Ishikawa (cell line): ENCODE data around the gene CFAP157.

Source experiments
- CREB1 ChIP-seq: IDR thresholded peaks from 2 replicates; pipeline ENCODE4 v1.6.1; 2012; ENCODE audit warnings: low read depth
- EGR1 ChIP-seq: IDR thresholded peaks from 2 replicates; pipeline ENCODE4 v1.6.1; 2012
- EP300 ChIP-seq: IDR thresholded peaks from 2 replicates; pipeline ENCODE4 v1.6.1; 2012; ENCODE audit warnings: borderline replicate concordance
- FOXM1 ChIP-seq: IDR thresholded peaks from 2 replicates; pipeline ENCODE4 v1.6.1; 2012; ENCODE audit warnings: low read depth, borderline replicate concordance
- MAX ChIP-seq: IDR thresholded peaks from 2 replicates; pipeline ENCODE4 v1.6.1; 2012
- NFIC ChIP-seq: IDR thresholded peaks from 2 replicates; pipeline ENCODE4 v1.6.1; 2012
- RAD21 ChIP-seq: IDR thresholded peaks from 2 replicates; pipeline ENCODE4 v1.6.1; 2012; ENCODE audit warnings: low read depth
- TAF1 ChIP-seq: IDR thresholded peaks from 2 replicates; pipeline ENCODE4 v1.6.1; 2012; ENCODE audit warnings: low read depth, mild to moderate bottlenecking
- TEAD4 ChIP-seq: IDR thresholded peaks from 2 replicates; pipeline ENCODE4 v1.6.1; 2012
- YY1 ChIP-seq: IDR thresholded peaks from 2 replicates; pipeline ENCODE4 v1.6.1; 2012; ENCODE audit warnings: low read depth
- ZBTB7A ChIP-seq: IDR thresholded peaks from 2 replicates; pipeline ENCODE4 v1.6.1; 2012; ENCODE audit warnings: low read depth
- TF ChIP-seq, protein P1 (sequence below): IDR thresholded peaks from 2 replicates; pipeline ENCODE4 v1.6.1; 2012
- TF ChIP-seq, protein P2 (sequence below): IDR thresholded peaks from 2 replicates; pipeline ENCODE4 v1.6.1; 2012; ENCODE audit warnings: low read depth, mild to moderate bottlenecking

GRCh38 chr9:127753622-127754021 lies 46.8 kb downstream of the CFAP157 start:
- no peak for TF ChIP-seq RAD21
- no peak for TF ChIP-seq CREB1
- TF ChIP-seq, protein P1, sequence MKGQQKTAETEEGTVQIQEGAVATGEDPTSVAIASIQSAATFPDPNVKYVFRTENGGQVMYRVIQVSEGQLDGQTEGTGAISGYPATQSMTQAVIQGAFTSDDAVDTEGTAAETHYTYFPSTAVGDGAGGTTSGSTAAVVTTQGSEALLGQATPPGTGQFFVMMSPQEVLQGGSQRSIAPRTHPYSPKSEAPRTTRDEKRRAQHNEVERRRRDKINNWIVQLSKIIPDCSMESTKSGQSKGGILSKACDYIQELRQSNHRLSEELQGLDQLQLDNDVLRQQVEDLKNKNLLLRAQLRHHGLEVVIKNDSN: no peak
- no peak for TF ChIP-seq MAX
- TF ChIP-seq NFIC: no peak
- no peak for TF ChIP-seq FOXM1
- no peak for TF ChIP-seq YY1
- TF ChIP-seq, protein P2, sequence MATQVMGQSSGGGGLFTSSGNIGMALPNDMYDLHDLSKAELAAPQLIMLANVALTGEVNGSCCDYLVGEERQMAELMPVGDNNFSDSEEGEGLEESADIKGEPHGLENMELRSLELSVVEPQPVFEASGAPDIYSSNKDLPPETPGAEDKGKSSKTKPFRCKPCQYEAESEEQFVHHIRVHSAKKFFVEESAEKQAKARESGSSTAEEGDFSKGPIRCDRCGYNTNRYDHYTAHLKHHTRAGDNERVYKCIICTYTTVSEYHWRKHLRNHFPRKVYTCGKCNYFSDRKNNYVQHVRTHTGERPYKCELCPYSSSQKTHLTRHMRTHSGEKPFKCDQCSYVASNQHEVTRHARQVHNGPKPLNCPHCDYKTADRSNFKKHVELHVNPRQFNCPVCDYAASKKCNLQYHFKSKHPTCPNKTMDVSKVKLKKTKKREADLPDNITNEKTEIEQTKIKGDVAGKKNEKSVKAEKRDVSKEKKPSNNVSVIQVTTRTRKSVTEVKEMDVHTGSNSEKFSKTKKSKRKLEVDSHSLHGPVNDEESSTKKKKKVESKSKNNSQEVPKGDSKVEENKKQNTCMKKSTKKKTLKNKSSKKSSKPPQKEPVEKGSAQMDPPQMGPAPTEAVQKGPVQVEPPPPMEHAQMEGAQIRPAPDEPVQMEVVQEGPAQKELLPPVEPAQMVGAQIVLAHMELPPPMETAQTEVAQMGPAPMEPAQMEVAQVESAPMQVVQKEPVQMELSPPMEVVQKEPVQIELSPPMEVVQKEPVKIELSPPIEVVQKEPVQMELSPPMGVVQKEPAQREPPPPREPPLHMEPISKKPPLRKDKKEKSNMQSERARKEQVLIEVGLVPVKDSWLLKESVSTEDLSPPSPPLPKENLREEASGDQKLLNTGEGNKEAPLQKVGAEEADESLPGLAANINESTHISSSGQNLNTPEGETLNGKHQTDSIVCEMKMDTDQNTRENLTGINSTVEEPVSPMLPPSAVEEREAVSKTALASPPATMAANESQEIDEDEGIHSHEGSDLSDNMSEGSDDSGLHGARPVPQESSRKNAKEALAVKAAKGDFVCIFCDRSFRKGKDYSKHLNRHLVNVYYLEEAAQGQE: no peak
- TF ChIP-seq TAF1: no peak
- no peak for TF ChIP-seq EP300
- TF ChIP-seq TEAD4: no peak
- TF ChIP-seq ZBTB7A: no peak
- TF ChIP-seq EGR1: no peak
